ENCODE results near the gene SLC35G2. TPM values are rescaled to one million over a fixed set of nuclear protein-coding genes. Genes with fewer than 3 reads are reported as not detected.

Gene SLC35G2
- total RNA-seq, 1 experiment from 2014 or later: 1.8 TPM

DNA sequence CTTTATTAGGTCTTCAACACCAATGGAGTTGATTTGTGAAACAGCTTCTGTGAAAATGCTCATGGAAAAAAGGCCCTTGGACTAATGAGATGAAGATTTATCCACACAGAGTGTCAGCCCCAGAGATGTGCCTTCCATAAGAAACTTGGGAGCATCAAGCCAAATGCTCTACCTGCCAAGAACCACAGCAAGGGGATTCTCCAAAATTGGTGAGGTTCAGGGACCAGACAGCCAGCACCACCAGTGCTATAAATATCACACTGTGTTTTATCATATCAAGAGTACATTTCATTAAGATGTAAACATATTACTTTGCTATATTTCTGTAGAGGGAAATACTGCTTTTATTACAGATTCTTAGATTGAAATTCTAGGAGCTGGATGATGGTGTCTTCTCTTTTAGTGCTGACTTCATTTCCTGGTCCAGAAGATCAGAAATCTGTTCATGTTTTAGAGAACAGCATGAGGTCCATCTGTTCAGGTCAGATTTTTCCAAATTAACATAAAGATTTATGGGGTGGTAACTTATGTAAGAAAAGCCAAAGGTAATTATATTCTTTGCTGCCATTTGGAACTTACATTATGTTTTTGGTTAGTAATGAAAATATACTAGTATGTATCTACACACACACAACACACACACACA lies 17.7 kb downstream of the SLC35G2 start:
- H4K20me1 ChIP-seq (ENCODE audit: low read length): no peaks in the 10 kb centered on the region
- ChIA-PET CTCF (no interaction called here), POLR2A (ENCODE audit: unreplicated experiment) (no interaction called here)
- no peak overlapping the region for H3K4me3 ChIP-seq (ENCODE audit: low read length)
- ATAC-seq: no peak
- no peaks in the 10 kb centered on the region for H3K9me3 ChIP-seq (ENCODE audit: low read length)
- H2AFZ ChIP-seq (ENCODE audit: low read length): no peak overlapping the region
- no peaks in the 10 kb centered on the region for H3F3A ChIP-seq (ENCODE audit: low read length, unreplicated experiment)
- H3K9me2 ChIP-seq (replicated peaks; ENCODE audit: low read length): no peaks in the 10 kb centered on the region
- H3K4me1 ChIP-seq (ENCODE audit: insufficient read depth, low read length): peaks cover 11% of the 10 kb centered on the region
- H3K36me3 ChIP-seq (ENCODE audit: low read depth, low read length): no peaks in the 10 kb centered on the region
- no peaks in the 10 kb centered on the region for H3K27me3 ChIP-seq (ENCODE audit: low read length)
- H3K79me2 ChIP-seq (ENCODE audit: low read length): no peaks in the 10 kb centered on the region
- intact Hi-C loops (cut with micrococcal nuclease): no loop called here
- DNase-seq: no peak
- no peak for TF ChIP-seq EZH2 (IDR thresholded peaks at IDR 0.05; ENCODE audit: low read length, unreplicated experiment)
- TF ChIP-seq, protein P1, sequence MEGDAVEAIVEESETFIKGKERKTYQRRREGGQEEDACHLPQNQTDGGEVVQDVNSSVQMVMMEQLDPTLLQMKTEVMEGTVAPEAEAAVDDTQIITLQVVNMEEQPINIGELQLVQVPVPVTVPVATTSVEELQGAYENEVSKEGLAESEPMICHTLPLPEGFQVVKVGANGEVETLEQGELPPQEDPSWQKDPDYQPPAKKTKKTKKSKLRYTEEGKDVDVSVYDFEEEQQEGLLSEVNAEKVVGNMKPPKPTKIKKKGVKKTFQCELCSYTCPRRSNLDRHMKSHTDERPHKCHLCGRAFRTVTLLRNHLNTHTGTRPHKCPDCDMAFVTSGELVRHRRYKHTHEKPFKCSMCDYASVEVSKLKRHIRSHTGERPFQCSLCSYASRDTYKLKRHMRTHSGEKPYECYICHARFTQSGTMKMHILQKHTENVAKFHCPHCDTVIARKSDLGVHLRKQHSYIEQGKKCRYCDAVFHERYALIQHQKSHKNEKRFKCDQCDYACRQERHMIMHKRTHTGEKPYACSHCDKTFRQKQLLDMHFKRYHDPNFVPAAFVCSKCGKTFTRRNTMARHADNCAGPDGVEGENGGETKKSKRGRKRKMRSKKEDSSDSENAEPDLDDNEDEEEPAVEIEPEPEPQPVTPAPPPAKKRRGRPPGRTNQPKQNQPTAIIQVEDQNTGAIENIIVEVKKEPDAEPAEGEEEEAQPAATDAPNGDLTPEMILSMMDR (conservative IDR thresholded peaks at IDR 0.05; ENCODE audit: low read depth, low read length): no peak
- no peak for TF ChIP-seq EZH2phosphoT487 (IDR thresholded peaks at IDR 0.05; ENCODE audit: borderline replicate concordance, low read length)
- no peak overlapping the region for H3K4me2 ChIP-seq (ENCODE audit: low read length)
- H3K27ac ChIP-seq (ENCODE audit: low read length): no peak overlapping the region
- no peak overlapping the region for H3K9ac ChIP-seq (ENCODE audit: low read length)
- BruUV-seq (replicated peaks): no TSS peak

DNA sequence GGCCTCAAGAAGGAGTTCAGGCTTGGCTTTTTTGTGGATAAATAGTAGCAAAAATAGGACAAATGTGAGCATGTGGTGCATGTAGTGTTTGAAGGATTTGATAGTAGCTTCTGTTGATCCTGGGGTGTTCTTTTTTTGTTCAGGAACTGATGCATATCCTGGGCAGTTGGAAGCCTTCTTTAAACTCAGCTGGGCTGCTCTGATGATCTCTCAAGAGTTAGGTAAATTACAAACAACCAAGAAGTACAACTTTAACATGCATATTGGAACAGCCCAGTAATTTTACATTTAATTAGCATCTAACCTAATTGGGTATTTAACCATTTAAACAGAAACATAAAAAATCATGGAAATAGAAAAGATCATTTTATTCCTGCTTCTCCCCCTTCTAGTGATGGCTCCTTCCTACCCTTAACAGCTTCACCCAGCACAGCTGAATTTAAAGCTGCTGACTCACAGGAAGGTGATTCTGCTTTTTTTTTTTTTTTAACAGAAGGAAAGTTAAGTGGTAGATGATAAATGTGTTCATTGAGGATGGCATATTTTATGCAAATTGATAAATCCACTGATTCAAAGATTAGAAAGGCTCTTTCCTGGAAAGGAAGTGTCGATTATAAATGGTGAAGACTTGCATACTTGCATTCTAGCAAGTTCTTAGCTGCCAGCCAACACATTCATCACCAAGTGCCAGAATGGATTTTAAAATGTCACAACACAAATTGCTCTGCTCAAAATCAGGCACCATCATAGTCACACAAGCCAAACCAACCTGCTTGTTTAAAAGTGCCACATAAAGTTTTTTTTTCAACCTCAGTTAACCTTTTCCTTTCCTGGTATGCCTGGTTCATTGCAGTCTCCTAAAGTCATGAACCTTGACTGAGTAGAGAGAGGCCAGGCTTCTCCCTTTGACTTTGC lies 20.0 kb downstream of the SLC35G2 start:
- no peaks in the 10 kb centered on the region for H3F3A ChIP-seq (ENCODE audit: low read length, unreplicated experiment)
- H2AFZ ChIP-seq (ENCODE audit: low read length): no peak overlapping the region
- intact Hi-C loops (cut with micrococcal nuclease): no loop called here
- ChIA-PET CTCF (no interaction called here), POLR2A (ENCODE audit: unreplicated experiment) (no interaction called here)
- peaks cover 11% of the 10 kb centered on the region for H3K4me1 ChIP-seq (ENCODE audit: insufficient read depth, low read length)
- H3K9me3 ChIP-seq (ENCODE audit: low read length): no peaks in the 10 kb centered on the region
- peak; percentile 30 for DNase-seq
- H3K9ac ChIP-seq (ENCODE audit: low read length): no peak overlapping the region
- H3K27ac ChIP-seq (ENCODE audit: low read length): peak overlapping the region; percentile 18; the same call in 1 of the 2 replicates
- H3K4me2 ChIP-seq (ENCODE audit: low read length): no peak overlapping the region
- no peaks in the 10 kb centered on the region for H3K27me3 ChIP-seq (ENCODE audit: low read length)
- H4K20me1 ChIP-seq (ENCODE audit: low read length): no peaks in the 10 kb centered on the region
- TF ChIP-seq, protein P1 (conservative IDR thresholded peaks at IDR 0.05; ENCODE audit: low read depth, low read length): no peak
- TF ChIP-seq EZH2 (IDR thresholded peaks at IDR 0.05; ENCODE audit: low read length, unreplicated experiment): no peak
- no peak for TF ChIP-seq EZH2phosphoT487 (IDR thresholded peaks at IDR 0.05; ENCODE audit: borderline replicate concordance, low read length)
- H3K79me2 ChIP-seq (ENCODE audit: low read length): no peaks in the 10 kb centered on the region
- no peak overlapping the region for H3K4me3 ChIP-seq (ENCODE audit: low read length)
- no TSS peak for BruUV-seq (replicated peaks)
- H3K36me3 ChIP-seq (ENCODE audit: low read depth, low read length): no peaks in the 10 kb centered on the region
- peak; percentile 79 for ATAC-seq
- H3K9me2 ChIP-seq (replicated peaks; ENCODE audit: low read length): no peaks in the 10 kb centered on the region

DNA sequence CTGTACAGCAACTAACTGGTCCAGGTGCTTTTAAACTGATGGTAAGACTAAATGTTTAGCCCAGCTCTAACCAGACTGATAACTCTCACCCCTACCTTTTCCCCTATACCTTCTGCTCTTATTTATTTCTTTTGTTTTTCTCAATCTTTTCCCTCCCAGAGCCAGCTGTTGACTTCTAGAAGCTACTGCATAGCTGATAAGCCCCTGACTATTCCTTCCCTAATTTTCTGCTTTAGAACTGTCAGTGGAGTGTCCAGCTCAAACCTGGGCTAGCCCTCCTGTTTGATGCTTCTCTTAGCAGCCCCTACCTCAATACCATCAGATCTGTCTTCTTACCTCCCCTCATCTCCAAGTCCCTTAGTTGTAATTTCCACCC lies 20.6 kb downstream of the SLC35G2 start:
- Histone ChIP-seq H2AFZ (ENCODE audit: low read length) (no peak overlapping the region), H3F3A (ENCODE audit: low read length, unreplicated experiment) (no peaks in the 10 kb centered on the region), H4K20me1 (ENCODE audit: low read length) (no peaks in the 10 kb centered on the region), H3K27me3 (ENCODE audit: low read length) (no peaks in the 10 kb centered on the region), H3K36me3 (ENCODE audit: low read depth, low read length) (no peaks in the 10 kb centered on the region), H3K9ac (ENCODE audit: low read length) (no peak overlapping the region), H3K9me2 (replicated peaks; ENCODE audit: low read length) (no peaks in the 10 kb centered on the region), H3K4me2 (ENCODE audit: low read length) (no peak overlapping the region), H3K79me2 (ENCODE audit: low read length) (no peaks in the 10 kb centered on the region), H3K9me3 (ENCODE audit: low read length) (no peaks in the 10 kb centered on the region), H3K27ac (ENCODE audit: low read length) (no peak overlapping the region), H3K4me1 (ENCODE audit: insufficient read depth, low read length) (peaks cover 11% of the 10 kb centered on the region), H3K4me3 (ENCODE audit: low read length) (no peak overlapping the region)
- CTCF ChIA-PET: interaction anchor here (0.6 kb wide), 1 partner anchor 86 kb away, joined by 5 read pairs; no protein-coding TSS in a partner anchor
- ATAC-seq (no peak), DNase-seq (no peak)
- no TSS peak for BruUV-seq (replicated peaks)
- POLR2A ChIA-PET (ENCODE audit: unreplicated experiment): no interaction called here
- TF ChIP-seq EZH2phosphoT487 (IDR thresholded peaks at IDR 0.05; ENCODE audit: borderline replicate concordance, low read length): no peak
- TF ChIP-seq, protein P1 (conservative IDR thresholded peaks at IDR 0.05; ENCODE audit: low read depth, low read length): no peak
- TF ChIP-seq EZH2 (IDR thresholded peaks at IDR 0.05; ENCODE audit: low read length, unreplicated experiment): no peak
- intact Hi-C loops (cut with micrococcal nuclease): no loop called here

Data from PC-3 (cell line).